OCI-LY1 (cell line): ENCODE data around the gene PAMR1.

Experiments
- EZH2 ChIP-seq: fragments of 200-600 bp; sonication (generic), shearing (Covaris generic); IDR thresholded peaks from 2 replicates; pipeline ENCODE4 v1.8.0; 2017; ENCODE audit warnings: borderline replicate concordance, mixed run types, mild to moderate bottlenecking, antibody characterized with exemption, low read length, moderate library complexity, mixed read lengths
- TF ChIP-seq, protein P1 (sequence below): fragments of 200-600 bp; sonication (generic), shearing (Covaris generic); IDR thresholded peaks from 2 replicates; pipeline ENCODE4 v1.5.1; 2017; ENCODE audit warnings: mild to moderate bottlenecking, antibody characterized with exemption, low read length, moderate library complexity, mixed read lengths

DNA sequence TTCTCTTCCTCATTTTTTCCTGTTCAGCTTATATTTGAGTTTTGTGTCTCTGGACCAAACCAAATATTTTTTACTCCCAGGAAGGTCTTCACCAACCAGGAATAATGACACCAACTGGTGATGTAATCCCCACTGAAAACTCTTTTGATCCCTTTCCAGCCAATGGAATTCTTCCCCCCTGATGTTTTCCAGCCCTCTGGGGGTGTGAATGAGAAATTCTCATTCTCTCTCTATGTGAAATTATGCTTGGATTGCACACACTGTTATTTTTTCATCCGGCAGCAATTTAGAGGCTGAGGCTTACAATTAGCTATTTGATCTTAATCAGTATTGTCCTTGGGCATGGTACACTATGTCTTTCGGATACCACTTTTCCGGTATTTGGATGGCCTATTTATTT lies 66.6 kb downstream of the PAMR1 start:
- TF ChIP-seq, protein P1, sequence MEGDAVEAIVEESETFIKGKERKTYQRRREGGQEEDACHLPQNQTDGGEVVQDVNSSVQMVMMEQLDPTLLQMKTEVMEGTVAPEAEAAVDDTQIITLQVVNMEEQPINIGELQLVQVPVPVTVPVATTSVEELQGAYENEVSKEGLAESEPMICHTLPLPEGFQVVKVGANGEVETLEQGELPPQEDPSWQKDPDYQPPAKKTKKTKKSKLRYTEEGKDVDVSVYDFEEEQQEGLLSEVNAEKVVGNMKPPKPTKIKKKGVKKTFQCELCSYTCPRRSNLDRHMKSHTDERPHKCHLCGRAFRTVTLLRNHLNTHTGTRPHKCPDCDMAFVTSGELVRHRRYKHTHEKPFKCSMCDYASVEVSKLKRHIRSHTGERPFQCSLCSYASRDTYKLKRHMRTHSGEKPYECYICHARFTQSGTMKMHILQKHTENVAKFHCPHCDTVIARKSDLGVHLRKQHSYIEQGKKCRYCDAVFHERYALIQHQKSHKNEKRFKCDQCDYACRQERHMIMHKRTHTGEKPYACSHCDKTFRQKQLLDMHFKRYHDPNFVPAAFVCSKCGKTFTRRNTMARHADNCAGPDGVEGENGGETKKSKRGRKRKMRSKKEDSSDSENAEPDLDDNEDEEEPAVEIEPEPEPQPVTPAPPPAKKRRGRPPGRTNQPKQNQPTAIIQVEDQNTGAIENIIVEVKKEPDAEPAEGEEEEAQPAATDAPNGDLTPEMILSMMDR = no peak
- no peak for TF ChIP-seq EZH2
